HCT116 (cell line): ENCODE data around the gene SSUH2. TPM values are rescaled to one million over a fixed set of nuclear protein-coding genes. Genes with fewer than 3 reads are reported as not detected.

Source experiments
- ATAC-seq: fragments of 200-7000 bp; cut with Tn5 transposase; 2 replicates; pipeline ENCODE4 v1.9.1; 2020; ENCODE audit warnings: mild to moderate bottlenecking, moderate library complexity
- BruUV-seq: library from RNA; stranded (reverse); fragments of 400-500 nt; replicated peaks from 2 replicates; lab custom pipeline; 2021; lab: Mats Ljungman, UMichigan
- CTCF ChIA-PET: fragments of 300-600 bp; sonication (Branson Sonifier 250); formaldehyde crosslinking; loops from one replicate; lab custom pipeline; 2021; ENCODE audit warnings: antibody characterized with exemption; lab: Charles Lee
- POLR2A ChIA-PET: fragments of 300-600, 350-600 bp; sonication (Branson Sonifier 250); formaldehyde crosslinking; loops from one replicate; lab custom pipeline; 2021; ENCODE audit warnings: antibody characterized with exemption; lab: Charles Lee
- RAD21 ChIA-PET, 2 experiments: fragments of 300-600 bp; sonication (Branson Sonifier 250); formaldehyde crosslinking; loops; one replicate each; lab custom pipeline; 2023; ENCODE audit warnings: low total read pairs in 2 of 2; ENCODE audit not compliant: uncharacterized antibody in 2 of 2, unreplicated experiment in 2 of 2, low non-redundant PET in 1 of 2; lab: Charles Lee
- DNase-seq: peaks from one replicate; pipeline ENCODE4 v3.0.0-alpha.2; 2010; ENCODE audit warnings: low read depth, low spot score
- H2AFZ ChIP-seq: fragments of 200-600 bp; shearing (Covaris generic), sonication (generic); 2 replicates; pipeline ENCODE4 v1.6.1; 2017; ENCODE audit warnings: low read depth, mixed run types, mixed read lengths, antibody characterized with exemption, low read length; ENCODE audit not compliant: poor library complexity, severe bottlenecking
- H3K27ac ChIP-seq: 2 replicates; pipeline ENCODE4 v1.5.1; 2012; ENCODE audit warnings: low read depth, low read length
- H3K27me3 ChIP-seq: fragments of 200-600 bp; sonication (generic); 2 replicates; pipeline ENCODE4 v1.6.1; 2016; ENCODE audit warnings: mixed run types, low read length, mixed read lengths; ENCODE audit not compliant: insufficient read depth
- H3K36me3 ChIP-seq, 2 experiments: fragments of 200-500 bp in 1 of 2; fragments of 200-600 bp in 1 of 2; sonication (Bioruptor generic) in 1 of 2; sonication (generic) in 1 of 2; 2 replicates each; pipeline versions ENCODE4 v1.5.1 to v1.6.1; 2014 to 2016; ENCODE audit warnings: low read length in 2 of 2, inconsistent platforms in 1 of 2, mixed read lengths in 1 of 2, mixed run types in 1 of 2; ENCODE audit not compliant: insufficient read depth in 2 of 2, control insufficient read depth in 1 of 2
- H3K4me1 ChIP-seq, 2 experiments: fragments of 200-600 bp in 1 of 2; sonication (generic) in 1 of 2; 2 replicates each; pipeline versions ENCODE4 v1.5.1 to v1.6.1; 2012 to 2017; ENCODE audit warnings: low read length in 2 of 2, inconsistent platforms in 1 of 2, mild to moderate bottlenecking in 1 of 2, mixed read lengths in 1 of 2, mixed run types in 1 of 2, moderate library complexity in 1 of 2; ENCODE audit not compliant: insufficient read depth in 2 of 2, control insufficient read depth in 1 of 2
- H3K4me2 ChIP-seq: fragments of 200-600 bp; sonication (generic); 2 replicates; pipeline ENCODE4 v1.6.1; 2017; ENCODE audit warnings: mixed run types, low read length, mixed read lengths
- H3K4me3 ChIP-seq, 2 experiments: fragments of 200-600 bp in 1 of 2; sonication (generic) in 1 of 2; replicated peaks in 1 of 2; 2 replicates each; pipeline ENCODE4 v1.5.1; 2011 to 2016; ENCODE audit warnings: low read length in 2 of 2, control low read depth in 1 of 2, low read depth in 1 of 2, mild to moderate bottlenecking in 1 of 2, mixed read lengths in 1 of 2, mixed run types in 1 of 2
- H3K79me2 ChIP-seq: fragments of 200-600 bp; sonication (generic); 2 replicates; pipeline ENCODE4 v1.6.1; 2017; ENCODE audit warnings: mild to moderate bottlenecking, mixed run types, low read length, moderate library complexity, mixed read lengths; ENCODE audit not compliant: insufficient read depth
- H3K9ac ChIP-seq: fragments of 200-600 bp; sonication (generic); 2 replicates; pipeline ENCODE4 v1.6.1; 2016; ENCODE audit warnings: low read length, mixed read lengths
- H3K9me2 ChIP-seq: fragments of 200-600 bp; sonication (generic), shearing (Covaris generic); 2 replicates; pipeline ENCODE4 v1.6.1; 2017; ENCODE audit warnings: mixed run types, mild to moderate bottlenecking, moderate library complexity; ENCODE audit not compliant: insufficient read depth
- H3K9me3 ChIP-seq, 2 experiments: fragments of 200-500 bp in 1 of 2; fragments of 200-600 bp in 1 of 2; sonication (Bioruptor generic) in 1 of 2; sonication (generic) in 1 of 2; 2 replicates each; pipeline ENCODE4 v1.6.1; 2014 to 2017; ENCODE audit warnings: low read length in 2 of 2, mixed read lengths in 2 of 2, inconsistent platforms in 1 of 2, low read depth in 1 of 2, mild to moderate bottlenecking in 1 of 2, mixed run types in 1 of 2, moderate library complexity in 1 of 2; ENCODE audit not compliant: control insufficient read depth in 1 of 2, insufficient read depth in 1 of 2
- H4K20me1 ChIP-seq: fragments of 200-600 bp; sonication (generic), shearing (Covaris generic); 2 replicates; pipeline ENCODE4 v1.6.1; 2017; ENCODE audit warnings: mixed run types, mild to moderate bottlenecking, moderate library complexity; ENCODE audit not compliant: insufficient read depth
- CBX3 ChIP-seq: IDR thresholded peaks from 2 replicates; pipeline ENCODE4 v1.6.1; 2012; ENCODE audit warnings: low read depth
- EGR1 ChIP-seq: IDR thresholded peaks from 2 replicates; pipeline ENCODE4 v1.6.1; 2012; ENCODE audit warnings: low read depth
- EZH2phosphoT487 ChIP-seq: fragments of 200-600 bp; IDR thresholded peaks from 2 replicates; pipeline ENCODE4 v1.6.1; 2018; ENCODE audit warnings: antibody characterized with exemption, borderline replicate concordance
- POLR2A ChIP-seq: IDR thresholded peaks from 2 replicates; pipeline ENCODE4 v1.7.0; 2011; ENCODE audit warnings: borderline replicate concordance; ENCODE audit not compliant: insufficient read depth, insufficient read length; ENCODE audit errors: extremely low read depth
- POLR2AphosphoS5 ChIP-seq: IDR thresholded peaks from 2 replicates; pipeline ENCODE4 v1.6.1; 2011; ENCODE audit warnings: mild to moderate bottlenecking, low read depth, low read length, moderate library complexity
- RAD21 ChIP-seq: IDR thresholded peaks from 2 replicates; pipeline ENCODE4 v1.6.1; 2012; ENCODE audit warnings: low read depth, mild to moderate bottlenecking
- SIN3A ChIP-seq: IDR thresholded peaks from 2 replicates; pipeline ENCODE4 v1.6.1; 2012; ENCODE audit warnings: low read depth
- SP1 ChIP-seq: IDR thresholded peaks from 2 replicates; pipeline ENCODE4 v1.6.1; 2012; ENCODE audit warnings: low read depth
- YY1 ChIP-seq: IDR thresholded peaks from 2 replicates; pipeline ENCODE4 v1.6.1; 2011; ENCODE audit warnings: low read length, low read depth, moderate library complexity, mild to moderate bottlenecking; ENCODE audit not compliant: insufficient replicate concordance; ENCODE audit errors: extremely low read depth
- ZNF274 ChIP-seq: fragments of 200-500 bp; sonication (Bioruptor generic); IDR thresholded peaks from 2 replicates; pipeline ENCODE4 v1.6.1; 2014; ENCODE audit warnings: mild to moderate bottlenecking, low read depth, low read length, inconsistent platforms
- intact Hi-C: fragments of 100-400 bp; cut with micrococcal nuclease; formaldehyde crosslinking; loops from 2 replicates; pipeline ENCODE4 v1.10.0; 2022
- total RNA-seq: library from RNA; stranded (reverse); gene quantifications from one replicate; pipeline ENCODE4 v1.2.1, GENCODE V29; 2021; ENCODE audit not compliant: unreplicated experiment
- TF ChIP-seq, protein P1 (sequence below), 3 experiments: fragments of 200-600 bp in 1 of 3; sonication (generic) in 1 of 3; IDR thresholded peaks in 2 of 3; conservative IDR thresholded peaks in 1 of 3; 2 replicates each; pipeline ENCODE4 v1.5.1; 2012 to 2017; ENCODE audit warnings: low read depth in 2 of 3, low read length in 2 of 3, antibody characterized with exemption in 1 of 3, borderline replicate concordance in 1 of 3, control low read depth in 1 of 3, mild to moderate bottlenecking in 1 of 3, mixed read lengths in 1 of 3, mixed run types in 1 of 3, moderate library complexity in 1 of 3; ENCODE audit not compliant: insufficient read depth in 1 of 3
- TF ChIP-seq, protein P2 (sequence below): IDR thresholded peaks from 2 replicates; pipeline ENCODE4 v1.6.1; 2012
- TF ChIP-seq, protein P3 (sequence below): IDR thresholded peaks from 2 replicates; pipeline ENCODE4 v1.6.1; 2012

The SSUH2 gene
- total RNA-seq, 1 experiment from 2014 or later, result 0.76 TPM

DNA sequence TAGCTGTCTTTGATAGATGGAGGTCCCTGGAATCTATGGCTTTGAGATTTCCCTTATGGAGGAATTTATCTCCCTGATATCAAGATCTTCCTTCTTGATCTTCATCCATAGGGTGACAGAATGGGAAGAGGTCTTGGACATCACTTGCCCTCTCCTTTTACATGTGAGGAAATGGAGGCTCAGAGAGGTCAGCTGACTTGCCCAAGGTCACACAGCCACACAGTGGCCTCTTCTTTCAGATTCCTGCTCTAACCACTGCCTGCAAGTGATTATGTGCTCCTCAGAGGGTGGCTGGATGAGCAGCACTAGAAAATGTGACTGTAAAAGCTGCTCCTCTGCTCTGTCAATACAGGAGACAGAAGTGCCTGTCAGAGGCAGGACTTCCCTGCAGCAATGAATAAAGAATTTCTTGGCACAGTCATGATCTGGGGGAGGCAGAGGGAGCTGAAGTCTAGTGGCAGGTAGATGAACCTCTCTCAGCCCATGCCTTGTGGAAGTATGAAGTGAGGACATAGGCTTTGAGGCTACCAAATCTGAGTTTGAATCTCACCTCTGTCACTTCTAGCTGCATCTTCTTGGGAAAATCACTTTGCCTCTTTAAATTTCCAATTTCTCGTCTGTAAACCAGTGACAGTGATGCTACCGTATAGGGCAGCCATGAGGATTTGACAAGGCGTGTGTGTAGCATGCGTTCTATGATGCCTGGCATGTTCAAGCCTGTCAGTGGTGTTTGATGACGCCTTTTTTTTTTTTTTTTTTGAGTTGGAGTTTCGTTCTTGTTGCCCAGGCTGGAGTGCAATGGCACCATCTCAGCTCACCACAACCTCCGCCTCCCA, 12.0 kb downstream of the SSUH2 start:
- POLR2A ChIA-PET, result no interaction called here

More for the DNA sequence above, 12.0 kb downstream of the SSUH2 start:
- no peak for ATAC-seq
- ChIA-PET RAD21 (no interaction called here), CTCF (no interaction called here)
- no peaks in the 10 kb centered on the region for H3K36me3 ChIP-seq
- no peak overlapping the region for H3K9ac ChIP-seq
- H3K4me3 ChIP-seq, result no peak overlapping the region
- H3K27ac ChIP-seq, result no peak overlapping the region
- TF ChIP-seq, protein P1, sequence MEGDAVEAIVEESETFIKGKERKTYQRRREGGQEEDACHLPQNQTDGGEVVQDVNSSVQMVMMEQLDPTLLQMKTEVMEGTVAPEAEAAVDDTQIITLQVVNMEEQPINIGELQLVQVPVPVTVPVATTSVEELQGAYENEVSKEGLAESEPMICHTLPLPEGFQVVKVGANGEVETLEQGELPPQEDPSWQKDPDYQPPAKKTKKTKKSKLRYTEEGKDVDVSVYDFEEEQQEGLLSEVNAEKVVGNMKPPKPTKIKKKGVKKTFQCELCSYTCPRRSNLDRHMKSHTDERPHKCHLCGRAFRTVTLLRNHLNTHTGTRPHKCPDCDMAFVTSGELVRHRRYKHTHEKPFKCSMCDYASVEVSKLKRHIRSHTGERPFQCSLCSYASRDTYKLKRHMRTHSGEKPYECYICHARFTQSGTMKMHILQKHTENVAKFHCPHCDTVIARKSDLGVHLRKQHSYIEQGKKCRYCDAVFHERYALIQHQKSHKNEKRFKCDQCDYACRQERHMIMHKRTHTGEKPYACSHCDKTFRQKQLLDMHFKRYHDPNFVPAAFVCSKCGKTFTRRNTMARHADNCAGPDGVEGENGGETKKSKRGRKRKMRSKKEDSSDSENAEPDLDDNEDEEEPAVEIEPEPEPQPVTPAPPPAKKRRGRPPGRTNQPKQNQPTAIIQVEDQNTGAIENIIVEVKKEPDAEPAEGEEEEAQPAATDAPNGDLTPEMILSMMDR (IDR thresholded peaks at IDR 0.05 in 2 of 3, conservative IDR thresholded peaks at IDR 0.05 in 1 of 3; ENCODE audit: borderline replicate concordance in 1 of 3, insufficient read depth in 1 of 3, low read depth in 2 of 3, low read length in 2 of 3), result no peak
- no peak for TF ChIP-seq CBX3
- no peak for TF ChIP-seq SIN3A
- TF ChIP-seq ZNF274, result no peak
- TF ChIP-seq SP1, result no peak
- no peak for TF ChIP-seq EZH2phosphoT487
- no peak for TF ChIP-seq POLR2AphosphoS5
- no peak for TF ChIP-seq RAD21
- TF ChIP-seq, protein P2, sequence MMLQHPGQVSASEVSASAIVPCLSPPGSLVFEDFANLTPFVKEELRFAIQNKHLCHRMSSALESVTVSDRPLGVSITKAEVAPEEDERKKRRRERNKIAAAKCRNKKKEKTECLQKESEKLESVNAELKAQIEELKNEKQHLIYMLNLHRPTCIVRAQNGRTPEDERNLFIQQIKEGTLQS, result no peak
- no peak for TF ChIP-seq EGR1
- no peak for TF ChIP-seq YY1
- no peak for TF ChIP-seq POLR2A
- TF ChIP-seq, protein P3, sequence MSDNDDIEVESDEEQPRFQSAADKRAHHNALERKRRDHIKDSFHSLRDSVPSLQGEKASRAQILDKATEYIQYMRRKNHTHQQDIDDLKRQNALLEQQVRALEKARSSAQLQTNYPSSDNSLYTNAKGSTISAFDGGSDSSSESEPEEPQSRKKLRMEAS, result no peak
- H4K20me1 ChIP-seq, result no peaks in the 10 kb centered on the region
- H3K27me3 ChIP-seq, result no peaks in the 10 kb centered on the region
- no peak overlapping the region for H2AFZ ChIP-seq
- H3K9me2 ChIP-seq, result no peaks in the 10 kb centered on the region
- BruUV-seq, result no TSS peak
- DNase-seq, result no peak
- peaks cover 24 to 75% of the 10 kb centered on the region in 2 experiments for H3K4me1 ChIP-seq
- H3K79me2 ChIP-seq, result no peaks in the 10 kb centered on the region
- no peaks in the 10 kb centered on the region for H3K9me3 ChIP-seq
- intact Hi-C loops, result no loop called here
- H3K4me2 ChIP-seq, result peak overlapping the region; percentile 35
